ENCODE results near the gene MEIOSIN. TPM values are rescaled to one million over a fixed set of nuclear protein-coding genes. Genes with fewer than 3 reads are reported as not detected.
"Not testable (repeated sequence)": the region's sequence is repeated elsewhere in the genome, so short reads cannot be mapped to it uniquely, and the experiment has no call there.

The MEIOSIN gene, protein sequence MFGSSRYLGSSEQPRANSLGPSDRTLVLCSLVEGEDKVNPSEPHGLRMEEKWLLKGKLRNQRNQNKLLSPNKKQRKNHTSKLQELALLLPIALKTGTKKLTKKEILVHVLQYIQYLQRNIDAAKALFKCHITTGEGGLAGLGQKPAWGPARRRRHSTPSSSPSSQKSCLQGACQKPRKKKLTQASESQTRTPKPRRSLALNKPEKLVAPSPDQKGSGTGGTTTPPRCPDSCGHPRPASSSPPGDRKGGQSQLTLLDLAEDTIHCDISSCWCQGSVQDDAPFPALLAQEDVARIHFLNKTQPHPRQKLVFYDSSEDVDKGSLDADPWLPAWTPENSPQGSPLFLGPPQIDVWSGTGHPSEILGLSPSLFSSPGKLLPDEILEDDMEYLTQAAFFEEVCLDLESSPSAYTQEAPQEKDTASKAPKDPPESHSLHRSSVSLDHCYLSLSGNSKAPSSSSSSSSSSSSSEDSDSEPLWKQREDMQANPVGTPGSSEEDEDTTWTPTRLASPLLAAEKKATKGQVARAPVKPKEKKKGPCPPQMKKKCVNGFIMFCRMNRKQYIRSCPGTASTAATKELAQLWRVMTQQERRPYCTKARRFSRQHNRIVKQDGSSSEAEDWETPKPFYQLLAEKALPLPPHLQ
- total RNA-seq (not detected), polyA plus RNA-seq (not detected)
- long read RNA-seq, donor 1: 0 reads
- long read RNA-seq, donor 2, partial matches to known transcripts: 0 of 1 reads
- long read RNA-seq, donor 2, other reads (novel, unspliced or antisense): 1 of 1 reads
- long read RNA-seq, donor 3, partial matches to known transcripts: 0 of 1 reads
- long read RNA-seq, donor 3, other reads (novel, unspliced or antisense): 1 of 1 reads

DNA sequence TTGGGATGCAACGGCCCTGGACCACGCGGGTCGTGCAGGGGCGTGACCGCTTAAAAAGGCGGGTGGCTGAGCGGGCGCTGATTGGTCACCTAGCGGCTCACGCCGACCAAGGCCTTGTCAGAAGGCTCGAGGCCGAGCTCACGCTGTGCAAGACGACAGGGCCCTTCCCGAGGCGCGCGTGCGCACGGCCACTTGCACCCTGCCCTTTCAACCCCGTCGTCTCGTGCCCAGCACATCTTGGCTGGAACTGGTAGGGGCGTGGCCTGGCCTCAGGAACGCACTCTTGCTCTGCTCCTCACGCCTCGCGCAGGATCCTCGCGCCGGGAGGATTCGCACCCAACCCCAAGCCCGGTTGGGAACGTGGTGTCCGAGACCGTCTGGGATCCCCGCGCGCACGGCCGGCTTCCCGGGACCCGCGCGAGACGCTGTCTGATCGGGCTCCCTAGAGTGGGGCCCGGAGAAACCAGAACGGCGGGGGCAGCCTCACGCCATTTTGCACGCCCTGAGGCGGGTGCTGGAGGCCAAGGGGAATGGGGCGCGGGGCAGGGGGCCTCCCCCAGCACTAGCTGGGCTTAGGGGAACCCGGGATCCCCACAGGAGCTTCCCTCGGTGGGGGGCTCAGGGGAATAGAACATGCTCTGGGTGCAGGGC lies at the start of gene MEIOSIN:
TSS of gene MEIOSIN (plus strand) at position 280 of the 651 bp plus-strand sequence. CDS start 1,938 bp downstream, outside the sequence.
- H3K27me3 ChIP-seq: no peaks in the 10 kb centered on the region
- H3K36me3 ChIP-seq: no peaks in the 10 kb centered on the region
- TF ChIP-seq, protein P1, sequence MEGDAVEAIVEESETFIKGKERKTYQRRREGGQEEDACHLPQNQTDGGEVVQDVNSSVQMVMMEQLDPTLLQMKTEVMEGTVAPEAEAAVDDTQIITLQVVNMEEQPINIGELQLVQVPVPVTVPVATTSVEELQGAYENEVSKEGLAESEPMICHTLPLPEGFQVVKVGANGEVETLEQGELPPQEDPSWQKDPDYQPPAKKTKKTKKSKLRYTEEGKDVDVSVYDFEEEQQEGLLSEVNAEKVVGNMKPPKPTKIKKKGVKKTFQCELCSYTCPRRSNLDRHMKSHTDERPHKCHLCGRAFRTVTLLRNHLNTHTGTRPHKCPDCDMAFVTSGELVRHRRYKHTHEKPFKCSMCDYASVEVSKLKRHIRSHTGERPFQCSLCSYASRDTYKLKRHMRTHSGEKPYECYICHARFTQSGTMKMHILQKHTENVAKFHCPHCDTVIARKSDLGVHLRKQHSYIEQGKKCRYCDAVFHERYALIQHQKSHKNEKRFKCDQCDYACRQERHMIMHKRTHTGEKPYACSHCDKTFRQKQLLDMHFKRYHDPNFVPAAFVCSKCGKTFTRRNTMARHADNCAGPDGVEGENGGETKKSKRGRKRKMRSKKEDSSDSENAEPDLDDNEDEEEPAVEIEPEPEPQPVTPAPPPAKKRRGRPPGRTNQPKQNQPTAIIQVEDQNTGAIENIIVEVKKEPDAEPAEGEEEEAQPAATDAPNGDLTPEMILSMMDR (IDR thresholded peaks at IDR 0.05): no peak
- no peaks in the 10 kb centered on the region for H3K9me3 ChIP-seq
- intact Hi-C loops (cut with DNase I): no loop called here
- DNase-seq: no peak
- H3K4me3 ChIP-seq: no peak within 1 kb of the TSS
- H3K4me1 ChIP-seq: peaks cover 2 to 22% (median 15%) of the 10 kb centered on the region in 9 donors
- WGBS, 2 donors: 90 to 91% methylated on average over 59 of the region's 59 CpGs
- no peak for ATAC-seq
- no peak within 1 kb of the TSS for H3K27ac ChIP-seq

DNA sequence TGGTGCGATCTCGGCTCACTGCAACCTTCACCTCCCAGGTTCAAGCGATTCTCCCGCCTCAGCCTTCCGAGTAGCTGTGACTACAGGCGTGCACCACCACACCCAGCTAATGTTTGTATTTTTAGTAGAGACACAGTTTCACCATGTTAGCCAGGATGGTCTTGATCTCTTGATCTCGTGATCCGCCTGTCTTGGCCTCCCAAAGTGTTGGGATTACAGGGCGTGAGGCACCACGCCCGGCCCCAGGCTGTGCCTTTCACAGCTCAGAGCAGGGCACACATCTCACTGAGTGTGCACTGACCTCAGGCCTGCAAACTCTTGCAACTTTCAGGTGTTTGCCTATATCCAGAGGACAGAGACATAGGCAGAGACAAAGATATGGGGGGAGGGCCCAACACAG lies 48.2 kb upstream of the MEIOSIN start:
- H3K27ac ChIP-seq; H3K9me3 ChIP-seq; H3K27me3 ChIP-seq; DNase-seq; ATAC-seq; H3K4me3 ChIP-seq; intact Hi-C loops (cut with DNase I): not testable (repeated sequence)
- 79 to 87% methylated on average over 11 of the region's 11 CpGs for WGBS, 2 donors
- Histone ChIP-seq H3K4me1 (peaks cover 0 to 12% (median 10%) of the 10 kb centered on the region in 9 donors), H3K36me3 (peaks cover 0 to 64% (median 29%) of the 10 kb centered on the region in 9 donors)

DNA sequence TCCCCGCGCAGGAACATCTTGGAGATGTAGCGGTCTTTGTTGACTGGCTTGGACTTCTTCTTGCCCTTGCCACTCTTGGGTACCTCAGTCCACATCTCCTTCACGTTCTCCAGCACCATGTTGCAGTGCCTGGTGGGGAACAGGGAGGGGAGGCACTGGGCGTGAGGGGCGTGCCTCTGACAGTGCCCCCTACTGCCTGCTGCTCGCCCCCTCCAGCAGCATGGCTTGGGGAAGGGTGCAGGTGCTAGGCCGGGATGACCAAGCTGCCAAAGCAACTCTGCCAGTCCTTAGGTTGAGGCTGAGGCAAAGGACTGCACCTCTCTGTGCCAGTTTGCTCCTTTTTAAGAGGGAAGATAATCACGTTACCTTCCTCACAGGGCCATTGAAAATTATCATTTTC lies 45.6 kb upstream of the MEIOSIN start:
- H3K36me3 ChIP-seq: peaks cover 0 to 64% (median 29%) of the 10 kb centered on the region in 9 donors

DNA sequence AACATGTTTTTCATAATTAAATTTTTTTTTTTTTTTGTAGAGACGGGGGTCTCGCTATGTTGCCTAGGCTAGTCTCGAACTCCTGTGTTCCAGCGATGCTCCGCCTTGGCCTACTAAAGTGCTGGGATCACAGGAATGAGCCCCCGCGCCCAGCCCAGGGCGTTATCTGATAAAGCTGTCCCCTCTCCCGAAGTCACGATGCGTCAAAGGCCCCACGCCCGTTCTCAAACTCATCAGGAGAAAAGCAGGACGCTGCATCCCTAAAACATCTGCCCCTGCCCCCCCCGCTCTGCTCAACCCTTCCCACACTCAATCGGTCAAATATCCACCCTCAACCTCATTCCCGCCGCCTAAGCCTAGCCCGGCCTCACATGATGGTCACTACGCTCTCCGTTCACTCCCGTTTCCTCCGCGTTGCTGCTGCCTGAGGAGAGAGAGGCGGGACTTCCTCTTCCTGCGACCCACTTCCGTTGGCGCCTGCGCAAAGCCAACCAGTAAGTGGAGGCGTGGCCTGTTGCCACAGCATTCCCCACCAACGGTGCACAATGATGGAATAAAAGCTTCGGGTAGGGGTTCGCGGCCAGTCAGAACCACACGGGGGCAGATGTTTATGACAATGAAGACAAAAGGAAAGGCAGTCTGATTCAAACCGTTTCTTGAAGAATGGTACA lies 41.6 kb upstream of the MEIOSIN start, which contains the start of gene SNRPD2:
TSS of gene SNRPD2 (minus strand) at position 438 of the 671 bp plus-strand sequence. CDS start at position 373, 65 bp downstream.
- TF ChIP-seq, protein P1 (IDR thresholded peaks at IDR 0.05): peak in 2 of 9 donors; percentile 14 to 26
- 0% methylated on average over 35 to 36 of the region's 36 CpGs for WGBS, 2 donors
- H3K4me1 ChIP-seq: peaks cover 2 to 18% (median 15%) of the 10 kb centered on the region in 9 donors
- peak within 1 kb of the TSS; percentile 65 to 96 (median 72) for H3K4me3 ChIP-seq
- peaks cover 0 to 39% (median 18%) of the 10 kb centered on the region in 9 donors for H3K36me3 ChIP-seq
- H3K27ac ChIP-seq: peak within 1 kb of the TSS; percentile 28 to 94 (median 87)
- DNase-seq (peak; percentile 92 to 93), ATAC-seq (peak; percentile 81 to 95 (median 88))
- intact Hi-C loops (cut with DNase I): loop anchor here in 6 of 10 donors (1.0 to 5.0 kb wide), 4 partner anchors 26 to 79 kb away; partner anchors contain the start of genes SIX5 (in 2 of the 6) and FBXO46 (in 1 of the 6)
- H3K9me3 ChIP-seq: no peaks in the 10 kb centered on the region
- H3K27me3 ChIP-seq: no peaks in the 10 kb centered on the region

More for the DNA sequence above, 45.6 kb upstream of the MEIOSIN start:
- Histone ChIP-seq H3K4me1 (peaks cover 0 to 11% (median 9%) of the 10 kb centered on the region in 9 donors), H3K27ac (no peak overlapping the region), H3K27me3 (no peaks in the 10 kb centered on the region), H3K9me3 (no peaks in the 10 kb centered on the region), H3K4me3 (no peak overlapping the region)
- WGBS, 2 donors: 89 to 95% methylated on average over 9 of the region's 9 CpGs
- TF ChIP-seq, protein P1 (IDR thresholded peaks at IDR 0.05): no peak
- ATAC-seq: no peak
- intact Hi-C loops (cut with DNase I): no loop called here
- DNase-seq: no peak

Data from heart right ventricle (tissue), 16 donors.